ENCODE measurements around the gene CARD19.

CARD19 gene

GRCh38 chr9:93107151-93107824 is 11.3 kb downstream of the CARD19 start:
- TF ChIP-seq CTCF (IDR thresholded peaks at IDR 0.05; ENCODE audit: low read length, missing control alignments), result no peak
- DNase-seq (ENCODE audit: low read depth), result no peak
- H3K4me3 ChIP-seq (replicated peaks; ENCODE audit: low read depth, low read length), result no peak overlapping the region

GRCh38 chr9:93107825-93108161 is 11.8 kb downstream of the CARD19 start:
- H3K4me3 ChIP-seq (replicated peaks; ENCODE audit: low read depth, low read length), result no peak overlapping the region
- no peak for DNase-seq (ENCODE audit: low read depth)
- no peak for TF ChIP-seq CTCF (IDR thresholded peaks at IDR 0.05; ENCODE audit: low read length, missing control alignments)

- no peak for TF ChIP-seq CTCF (IDR thresholded peaks at IDR 0.05; ENCODE audit: low read length, missing control alignments)
- no peak overlapping the region for H3K4me3 ChIP-seq (replicated peaks; ENCODE audit: low read depth, low read length)
- DNase-seq (ENCODE audit: low read depth), result no peak
Measured at GRCh38 chr9:93108291-93109041, 12.4 kb downstream of the CARD19 start.

- TF ChIP-seq CTCF (IDR thresholded peaks at IDR 0.05; ENCODE audit: low read length, missing control alignments), result no peak
- H3K4me3 ChIP-seq (replicated peaks; ENCODE audit: low read depth, low read length), result no peak overlapping the region
- DNase-seq (ENCODE audit: low read depth), result no peak
Measured at GRCh38 chr9:93110311-93110855, 14.4 kb downstream of the CARD19 start.

- no peak for DNase-seq (ENCODE audit: low read depth)
- no peak for TF ChIP-seq CTCF (IDR thresholded peaks at IDR 0.05; ENCODE audit: low read length, missing control alignments)
- H3K4me3 ChIP-seq (replicated peaks; ENCODE audit: low read depth, low read length), result no peak overlapping the region
Measured at GRCh38 chr9:93111001-93111370, 15.0 kb downstream of the CARD19 start.

GRCh38 chr9:93111371-93112115 is 15.5 kb downstream of the CARD19 start:
- H3K4me3 ChIP-seq (replicated peaks; ENCODE audit: low read depth, low read length), result no peak overlapping the region
- TF ChIP-seq CTCF (IDR thresholded peaks at IDR 0.05; ENCODE audit: low read length, missing control alignments), result no peak
- no peak for DNase-seq (ENCODE audit: low read depth)

All from fibroblast of pulmonary artery (primary cell).